GM13977 (cell line): ENCODE measurements around the gene TUBA4A.

Experiments used
- DNase-seq: peaks from one replicate; pipeline ENCODE4 v3.0.0; 2012; ENCODE audit warnings: low spot score
- CTCF ChIP-seq: IDR thresholded peaks from 2 replicates; pipeline ENCODE4 v1.5.1; 2012; ENCODE audit warnings: mild to moderate bottlenecking, control low read depth; ENCODE audit not compliant: insufficient read depth; ENCODE audit errors: extremely low read depth, missing control alignments
- in situ Hi-C: fragments of 300-500 bp; cut with MboI; formaldehyde crosslinking; loops from one replicate; pipeline ENCODE4 v1.12.0; 2022; ENCODE audit warnings: low sequenced_read_pairs, low pct_unique_long_range_greater_than_20kb, mixed read lengths, inconsistent platforms; ENCODE audit not compliant: unreplicated experiment

Gene TUBA4A

GRCh38 chr2:219253753-219254589, at the start of gene TUBA4A:
TUBA4A (minus strand) TSS chr2:219253918; CDS start chr2:219253858, 60 bp downstream.
- in situ Hi-C loops: no loop called here
- DNase-seq: peak; percentile 98
- TF ChIP-seq CTCF: no peak

- DNase-seq: no peak
- no peak for TF ChIP-seq CTCF
- in situ Hi-C loops: no loop called here
Measured at GRCh38 chr2:219302412-219302968, 48.8 kb upstream of the TUBA4A start.

GRCh38 chr2:219300022-219300421, 46.3 kb upstream of the TUBA4A start:
- in situ Hi-C loops: no loop called here
- no peak for TF ChIP-seq CTCF
- no peak for DNase-seq

GRCh38 chr2:219299372-219299760, 45.6 kb upstream of the TUBA4A start:
- no peak for DNase-seq
- in situ Hi-C loops: loop anchor here (10.0 kb wide), 1 partner anchor 125 kb away; the partner anchor contains the start of genes CNPPD1, RETREG2 and SLC23A3
- TF ChIP-seq CTCF: no peak

- peak; percentile 97 for TF ChIP-seq CTCF
- in situ Hi-C loops: loop anchor here (10.0 kb wide), 1 partner anchor 124 kb away; the partner anchor contains the start of genes CNPPD1, RETREG2 and SLC23A3
Measured at GRCh38 chr2:219298759-219299371, 45.1 kb upstream of the TUBA4A start.

GRCh38 chr2:219297766-219298456, 44.2 kb upstream of the TUBA4A start:
- in situ Hi-C loops: loop anchor here (10.0 kb wide), 1 partner anchor 123 kb away; the partner anchor contains the start of genes CNPPD1, RETREG2 and SLC23A3
- DNase-seq: no peak

More at GRCh38 chr2:219298759-219299371, 45.1 kb upstream of the TUBA4A start:
- peak; percentile 95 for DNase-seq

More at GRCh38 chr2:219297766-219298456, 44.2 kb upstream of the TUBA4A start:
- TF ChIP-seq CTCF: no peak
